HepG2 (cell line): Measurements from ENCODE around the gene CRB1.

Experiments used
- KDM1A ChIP-seq: IDR thresholded peaks from 2 replicates; pipeline ENCODE4 v1.6.1; 2016; ENCODE audit warnings: missing compliant biosample characterization
- MNT ChIP-seq: fragments of 450-650 bp; IDR thresholded peaks from 2 replicates; pipeline ENCODE4 v1.6.1; 2016
- POLR2A ChIP-seq, 2 experiments: IDR thresholded peaks; 2 replicates each; pipeline ENCODE4 v1.6.1; 2011; ENCODE audit warnings: low read depth in 2 of 2, low read length in 2 of 2, mild to moderate bottlenecking in 1 of 2, moderate library complexity in 1 of 2; ENCODE audit not compliant: insufficient read depth in 1 of 2
- SCMH1 ChIP-seq: sonication (generic); formaldehyde crosslinking; IDR thresholded peaks from 2 replicates; pipeline ENCODE4 v1.9.0; 2021; ENCODE audit warnings: missing genetic modification reagents, mild to moderate bottlenecking, borderline replicate concordance
- ZIK1 ChIP-seq: sonication (generic); formaldehyde crosslinking; IDR thresholded peaks from 2 replicates; pipeline ENCODE4 v1.5.0; 2020; ENCODE audit warnings: mild to moderate bottlenecking, low read depth, missing genetic modification reagents, borderline replicate concordance
- TF ChIP-seq, protein P1 (sequence below): sonication (generic); formaldehyde crosslinking; IDR thresholded peaks from 2 replicates; pipeline ENCODE4 v1.5.1; 2020; ENCODE audit warnings: missing genetic modification reagents, mild to moderate bottlenecking, borderline replicate concordance

- TF ChIP-seq MNT (no peak), SCMH1 (CRISPR knock-in tag) (no peak), POLR2A (IDR thresholded peaks at IDR 0.05; ENCODE audit: insufficient read depth in 1 of 2, low read depth in 2 of 2, low read length in 2 of 2) (no peak), KDM1A (no peak), ZIK1 (no peak)
- TF ChIP-seq, protein P1, sequence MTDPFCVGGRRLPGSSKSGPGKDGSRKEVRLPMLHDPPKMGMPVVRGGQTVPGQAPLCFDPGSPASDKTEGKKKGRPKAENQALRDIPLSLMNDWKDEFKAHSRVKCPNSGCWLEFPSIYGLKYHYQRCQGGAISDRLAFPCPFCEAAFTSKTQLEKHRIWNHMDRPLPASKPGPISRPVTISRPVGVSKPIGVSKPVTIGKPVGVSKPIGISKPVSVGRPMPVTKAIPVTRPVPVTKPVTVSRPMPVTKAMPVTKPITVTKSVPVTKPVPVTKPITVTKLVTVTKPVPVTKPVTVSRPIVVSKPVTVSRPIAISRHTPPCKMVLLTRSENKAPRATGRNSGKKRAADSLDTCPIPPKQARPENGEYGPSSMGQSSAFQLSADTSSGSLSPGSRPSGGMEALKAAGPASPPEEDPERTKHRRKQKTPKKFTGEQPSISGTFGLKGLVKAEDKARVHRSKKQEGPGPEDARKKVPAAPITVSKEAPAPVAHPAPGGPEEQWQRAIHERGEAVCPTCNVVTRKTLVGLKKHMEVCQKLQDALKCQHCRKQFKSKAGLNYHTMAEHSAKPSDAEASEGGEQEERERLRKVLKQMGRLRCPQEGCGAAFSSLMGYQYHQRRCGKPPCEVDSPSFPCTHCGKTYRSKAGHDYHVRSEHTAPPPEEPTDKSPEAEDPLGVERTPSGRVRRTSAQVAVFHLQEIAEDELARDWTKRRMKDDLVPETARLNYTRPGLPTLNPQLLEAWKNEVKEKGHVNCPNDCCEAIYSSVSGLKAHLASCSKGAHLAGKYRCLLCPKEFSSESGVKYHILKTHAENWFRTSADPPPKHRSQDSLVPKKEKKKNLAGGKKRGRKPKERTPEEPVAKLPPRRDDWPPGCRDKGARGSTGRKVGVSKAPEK (CRISPR knock-in tag): no peak
Measured at GRCh38 chr1:197264936-197265567, 3.0 kb upstream of the CRB1 start.
